HG03064 (cell line): ENCODE results near the gene DNAH3.
"Not testable (repeated sequence)": the region's sequence is repeated elsewhere in the genome, so short reads cannot be mapped to it uniquely, and the experiment has no call there.

Source experiments
- ATAC-seq: cut with Tn5 transposase; IDR thresholded peaks from one replicate; pipeline ENCODE4 v1.9.1; 2021; ENCODE audit warnings: low read depth; ENCODE audit not compliant: unreplicated experiment

Gene DNAH3

GRCh38 chr16:21167929-21168602 is 17.4 kb upstream of the DNAH3 start:
- ATAC-seq, result no peak

DNA sequence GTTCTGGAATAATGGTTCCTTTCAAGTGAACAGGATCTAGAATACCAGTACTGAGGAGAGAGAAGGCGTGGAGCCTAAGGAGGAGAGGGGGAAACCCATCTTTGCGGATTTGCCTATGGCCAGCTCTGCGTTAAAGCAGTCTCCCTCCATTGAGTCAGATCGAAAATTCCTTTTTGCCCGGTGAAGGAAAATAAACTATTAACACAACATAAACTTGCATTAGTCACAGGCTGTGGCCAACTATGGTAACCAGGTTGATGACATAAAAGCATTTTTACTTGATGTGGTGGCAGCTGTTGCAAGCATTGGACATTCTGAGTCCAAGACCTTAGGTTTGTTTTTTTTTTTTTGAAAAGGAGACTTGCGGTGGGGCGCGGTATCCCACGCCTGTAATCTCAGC is 16.7 kb upstream of the DNAH3 start:
- no peak for ATAC-seq

DNA sequence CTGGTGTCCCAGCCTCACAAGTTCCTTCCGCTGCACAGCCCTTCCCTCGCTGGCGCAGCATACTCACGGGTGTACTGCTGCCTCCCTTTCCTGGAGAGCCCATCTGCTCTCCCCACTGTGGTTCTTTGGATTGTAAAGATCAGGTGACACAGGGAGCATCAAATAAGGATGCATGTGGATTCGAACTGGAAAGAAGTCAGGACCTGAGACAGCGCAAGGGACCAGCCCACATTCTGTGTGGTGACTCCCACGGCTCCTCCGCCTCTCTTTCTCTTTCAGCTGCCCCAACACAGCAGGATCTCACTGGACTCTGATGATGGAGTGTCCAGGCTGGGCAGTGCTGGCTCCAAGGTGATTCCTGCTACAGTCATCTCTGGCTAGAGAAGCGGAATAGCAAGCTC is 15.9 kb upstream of the DNAH3 start:
- ATAC-seq, result no peak

GRCh38 chr16:21164521-21165168 is 14.0 kb upstream of the DNAH3 start:
- no peak for ATAC-seq

DNA sequence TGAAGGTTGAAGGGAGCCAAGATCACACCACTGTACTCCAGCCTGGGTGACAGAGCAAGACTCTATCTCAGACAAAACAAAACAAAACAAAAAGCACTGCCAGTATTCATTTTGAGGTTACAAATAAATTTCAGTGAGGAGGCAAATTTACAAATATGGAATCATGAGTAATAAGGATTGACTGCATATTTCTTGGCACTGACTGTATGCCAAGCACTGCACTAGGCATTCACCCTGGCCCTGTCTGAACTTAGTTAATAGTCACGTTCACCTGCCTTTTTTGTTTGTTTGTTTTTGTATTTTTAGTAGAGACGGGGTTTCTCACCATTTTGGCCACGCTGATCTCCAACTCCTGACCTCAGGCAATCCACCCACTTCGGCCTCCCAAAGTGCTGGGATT is 12.9 kb upstream of the DNAH3 start:
- ATAC-seq, result no peak

DNA sequence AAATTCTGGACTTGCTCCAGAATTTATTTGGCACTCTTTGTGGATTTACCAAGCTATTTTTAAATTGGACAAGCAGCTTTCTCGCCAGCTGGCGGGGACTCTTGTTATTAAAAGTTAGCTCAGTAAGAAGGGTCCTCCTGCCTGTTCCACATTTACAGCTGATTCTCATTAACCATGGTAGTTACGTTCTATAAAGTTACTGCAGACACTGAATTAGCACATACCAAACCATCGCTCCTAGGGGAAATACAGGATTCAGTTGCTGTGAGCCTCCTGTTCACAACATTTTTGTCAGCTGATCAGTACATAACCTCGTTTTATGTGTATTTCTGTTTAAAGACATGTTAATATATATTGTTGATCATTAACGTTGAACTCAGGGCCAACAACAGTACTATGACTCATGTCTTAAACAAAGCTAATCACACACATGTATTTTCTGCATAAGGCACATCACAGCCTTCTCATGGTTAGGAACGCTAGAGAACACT is 12.1 kb upstream of the DNAH3 start:
- no peak for ATAC-seq

DNA sequence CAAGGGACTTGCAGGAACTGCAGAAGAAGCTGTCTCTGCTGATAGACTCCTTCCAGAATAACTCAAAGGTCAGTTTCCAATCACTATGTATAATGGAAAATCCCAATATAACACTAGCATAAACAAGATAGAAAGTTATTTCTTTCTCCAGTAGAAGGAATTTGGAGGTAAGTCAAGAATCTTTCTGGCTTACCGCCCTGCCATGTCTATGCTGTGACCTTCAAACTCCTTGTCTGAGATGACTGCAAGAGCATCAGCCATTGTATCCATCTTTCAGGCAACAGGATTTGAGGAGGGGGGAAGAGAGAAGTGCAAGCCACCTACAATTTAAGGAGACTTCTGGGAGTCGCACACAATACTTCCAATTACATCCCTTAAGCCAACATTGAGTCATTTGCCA is 10.6 kb upstream of the DNAH3 start:
- ATAC-seq, result no peak

- ATAC-seq, result no peak
Observed at GRCh38 chr16:21160276-21160675, 9.6 kb upstream of the DNAH3 start.

- ATAC-seq, result no peak
Observed at GRCh38 chr16:21159281-21159951, 8.8 kb upstream of the DNAH3 start.

DNA sequence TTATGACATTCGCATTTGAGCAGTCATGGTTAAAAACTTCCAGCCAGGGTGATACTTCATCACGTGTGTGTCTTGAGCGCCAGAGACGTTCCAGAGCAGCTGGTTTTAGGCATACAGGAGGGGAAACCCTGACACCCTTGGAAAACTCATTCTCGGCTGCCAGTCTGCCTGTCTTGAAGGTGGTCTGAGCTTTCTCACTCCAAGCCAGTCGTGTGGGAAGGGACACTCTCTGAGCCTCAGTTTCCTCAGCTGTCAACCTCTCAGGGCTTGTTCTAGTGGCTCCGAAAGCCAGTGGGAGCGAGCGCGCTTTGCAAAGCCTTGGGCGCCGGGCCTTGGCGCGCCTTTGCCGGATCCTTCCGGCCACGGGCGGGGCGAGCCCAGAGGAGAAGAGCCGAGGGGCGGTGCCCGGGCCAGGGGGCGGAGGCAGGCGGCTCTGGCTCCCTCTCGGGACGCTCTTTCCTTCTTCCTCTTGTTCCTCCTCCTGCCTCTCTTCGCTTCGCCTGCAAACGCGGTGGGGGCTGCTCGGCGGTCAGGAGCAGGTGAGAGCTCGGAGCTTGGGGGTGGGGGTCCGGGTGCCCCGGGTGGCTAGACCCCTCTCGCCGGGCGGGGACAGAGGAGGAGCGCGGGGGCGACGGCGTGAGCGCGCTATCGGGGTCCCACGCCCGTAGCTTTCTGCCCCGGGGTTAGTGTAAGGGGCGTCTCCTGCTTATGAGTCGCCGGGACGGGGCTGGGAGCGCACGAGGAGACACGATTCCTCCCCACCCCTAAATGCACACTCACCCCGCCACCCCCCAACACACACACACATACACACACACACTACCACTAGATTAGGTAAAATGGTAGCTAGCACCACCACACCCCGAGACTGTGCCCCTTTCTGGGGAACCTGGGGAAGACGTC is 7.8 kb upstream of the DNAH3 start, which contains the start of gene LDAF1:
Gene LDAF1 (plus strand): TSS at position 467 of the 903 bp plus-strand sequence. CDS start 2,509 bp downstream, outside the sequence.
- peak; percentile 71 for ATAC-seq

- ATAC-seq, result no peak
Observed at GRCh38 chr16:21157632-21158031, 7.0 kb upstream of the DNAH3 start.

- no peak for ATAC-seq
Observed at GRCh38 chr16:21156767-21157467, 6.3 kb upstream of the DNAH3 start.

DNA sequence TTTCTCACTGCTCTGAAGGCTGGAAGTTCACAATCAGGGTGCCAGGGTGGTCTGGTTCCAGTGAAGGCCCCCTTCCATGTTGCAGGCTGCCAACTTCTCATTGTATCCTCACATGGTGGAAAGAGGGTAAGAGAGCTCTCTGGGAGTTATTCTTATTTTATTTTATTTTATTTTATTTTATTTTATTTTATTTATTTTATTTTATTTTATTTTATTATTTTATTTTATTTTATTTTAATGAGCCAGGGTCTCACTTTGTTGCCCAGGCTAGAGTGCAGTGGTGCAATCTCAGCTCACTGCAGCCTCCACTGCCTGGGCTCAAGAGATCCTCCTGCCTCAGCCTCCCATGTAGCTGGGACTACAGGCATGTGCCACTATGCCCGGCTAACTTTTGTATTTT is 5.4 kb upstream of the DNAH3 start:
- ATAC-seq, result not testable (repeated sequence)

- ATAC-seq, result not testable (repeated sequence)
Observed at GRCh38 chr16:21153124-21153729, 2.6 kb upstream of the DNAH3 start.

DNA sequence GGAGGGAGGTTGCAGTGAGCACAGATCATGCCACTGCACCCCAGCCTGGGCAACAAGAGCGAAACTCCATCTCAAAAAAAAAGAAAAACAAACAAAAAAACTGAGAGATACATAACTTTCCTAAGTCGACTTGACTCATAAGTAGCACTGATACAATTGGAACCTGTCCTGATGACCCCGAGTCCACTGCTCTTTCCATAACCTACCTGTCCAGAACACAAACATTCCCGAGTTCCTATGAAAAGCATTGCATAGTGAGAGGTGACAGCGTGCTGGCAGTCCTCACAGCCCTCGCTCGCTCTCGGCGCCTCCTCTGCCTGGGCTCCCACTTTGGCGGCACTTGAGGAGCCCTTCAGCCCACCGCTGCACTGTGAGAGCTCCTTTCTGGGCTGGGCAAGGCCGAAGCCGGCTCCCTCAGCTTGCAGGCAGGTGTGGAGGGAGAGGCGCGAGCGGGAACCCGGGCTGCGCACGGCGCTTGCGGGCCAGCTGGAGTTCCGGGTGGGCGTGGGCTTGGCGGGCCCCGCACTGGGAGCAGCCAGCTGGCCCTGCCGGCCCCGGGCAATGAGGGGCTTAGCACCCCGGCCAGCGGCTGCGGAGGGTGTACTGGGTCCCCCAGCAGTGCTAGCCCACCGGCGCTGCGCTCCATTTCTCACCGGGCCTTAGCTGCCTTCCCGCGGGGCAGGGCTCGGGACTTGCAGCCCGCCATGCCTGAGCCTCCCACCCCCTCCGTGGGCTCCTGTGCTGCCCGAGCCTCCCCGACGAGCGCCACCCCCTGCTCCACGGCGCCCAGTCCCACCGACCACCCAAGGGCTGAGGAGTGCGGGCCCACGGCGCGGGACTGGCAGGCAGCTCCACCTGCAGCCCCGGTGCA is 1.7 kb upstream of the DNAH3 start:
- ATAC-seq, result not testable (repeated sequence)

GRCh38 chr16:21145738-21146137 is 4.9 kb downstream of the DNAH3 start:
- ATAC-seq, result no peak

DNA sequence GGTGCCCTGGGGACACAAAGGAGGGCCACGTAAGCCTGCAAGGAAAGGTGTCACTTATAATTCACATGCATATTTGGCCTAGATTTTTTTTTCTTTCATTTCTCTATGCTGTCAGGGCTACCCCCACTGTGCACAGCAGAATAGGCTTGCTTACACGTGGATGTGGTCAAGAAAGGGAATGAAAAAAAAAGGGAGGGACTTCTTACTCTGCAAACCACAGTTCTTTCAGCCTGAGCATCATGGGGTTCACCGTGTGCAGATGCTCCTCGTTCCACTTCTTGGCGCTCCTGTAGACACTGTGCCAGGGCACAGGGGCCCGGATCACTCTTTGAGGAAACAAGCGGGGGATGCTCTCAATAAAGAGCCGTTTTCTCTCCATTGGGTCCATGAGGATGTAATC is 16.6 kb downstream of the DNAH3 start:
- no peak for ATAC-seq

DNA sequence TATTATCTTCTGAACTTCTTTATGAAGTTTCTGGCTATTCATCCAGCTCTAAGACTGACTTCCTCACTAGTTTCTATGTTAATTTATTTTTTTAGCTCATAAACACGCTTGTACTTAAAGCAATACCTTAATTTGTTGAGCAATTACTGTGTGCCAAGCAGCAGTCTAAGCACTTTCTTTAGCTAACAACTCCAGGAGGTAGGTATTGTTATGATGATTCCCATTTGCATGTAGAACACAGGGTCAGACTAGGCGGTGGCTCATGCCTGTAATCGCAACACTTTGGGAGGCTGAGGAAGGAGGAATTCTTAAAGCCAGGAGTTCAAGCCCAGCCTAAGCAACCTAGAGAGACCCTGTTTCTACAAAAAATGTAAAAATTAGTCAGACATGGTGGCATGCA is 19.8 kb downstream of the DNAH3 start:
- no peak for ATAC-seq

GRCh38 chr16:21128991-21129390 is 21.7 kb downstream of the DNAH3 start:
- ATAC-seq, result no peak
